T-helper 1 cell (primary cell): ENCODE results near the gene GCAT.

ENCODE experiments used
- DNase-seq, 5 donors: peaks; one replicate each; pipeline ENCODE4 v3.0.0-alpha.2; 2012 to 2020
- total RNA-seq, 4 donors: gene quantifications; one replicate each; lab custom pipeline; 2026; lab: John Stamatoyannopoulos, UW

The GCAT gene
- 0.15 to 1.2 (median 0.88) reads per million in 4 donors for total RNA-seq

DNA sequence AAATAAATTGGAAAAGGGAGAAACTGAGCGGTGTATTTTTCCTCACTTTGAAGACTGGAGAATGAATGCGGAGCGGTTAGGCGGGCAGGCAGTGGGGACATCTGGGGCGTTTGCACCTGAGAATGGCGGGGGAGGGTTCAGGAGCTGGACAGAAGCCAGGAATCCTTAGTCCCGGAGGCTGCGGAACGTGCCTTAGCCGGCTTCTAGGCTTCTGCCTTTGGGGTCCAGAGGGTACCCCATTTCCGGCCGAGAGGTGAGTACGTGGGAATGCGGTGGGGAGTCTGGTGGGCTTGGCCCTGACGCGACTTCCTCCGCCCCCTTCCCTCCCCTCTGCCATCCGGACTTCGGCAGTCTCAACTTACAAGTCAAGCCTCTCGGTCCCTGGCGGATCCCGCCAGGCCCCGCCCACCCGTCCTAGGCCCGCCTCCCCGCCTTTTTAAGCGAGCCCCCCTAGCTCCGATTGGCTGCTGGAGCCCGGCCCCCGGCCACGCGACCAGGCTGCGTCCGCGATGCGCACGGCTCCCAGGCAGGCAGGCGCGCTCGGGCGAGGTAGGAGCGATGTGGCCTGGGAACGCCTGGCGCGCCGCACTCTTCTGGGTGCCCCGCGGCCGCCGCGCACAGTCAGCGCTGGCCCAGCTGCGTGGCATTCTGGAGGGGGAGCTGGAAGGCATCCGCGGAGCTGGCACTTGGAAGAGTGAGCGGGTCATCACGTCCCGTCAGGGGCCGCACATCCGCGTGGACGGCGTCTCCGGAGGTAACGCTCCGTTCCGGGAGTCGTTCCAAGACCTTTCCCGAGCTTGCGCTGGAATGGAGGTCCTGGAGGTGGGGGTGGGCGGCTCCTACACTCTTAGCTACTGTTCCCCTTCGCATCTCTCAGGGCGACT is at the start of gene GCAT:
Gene GCAT (plus strand): TSS at position 525 of the 884 bp plus-strand sequence. CDS start 34 bp downstream, at position 559.
- DNase-seq = peak; percentile 61 to 95 (median 73)

DNA sequence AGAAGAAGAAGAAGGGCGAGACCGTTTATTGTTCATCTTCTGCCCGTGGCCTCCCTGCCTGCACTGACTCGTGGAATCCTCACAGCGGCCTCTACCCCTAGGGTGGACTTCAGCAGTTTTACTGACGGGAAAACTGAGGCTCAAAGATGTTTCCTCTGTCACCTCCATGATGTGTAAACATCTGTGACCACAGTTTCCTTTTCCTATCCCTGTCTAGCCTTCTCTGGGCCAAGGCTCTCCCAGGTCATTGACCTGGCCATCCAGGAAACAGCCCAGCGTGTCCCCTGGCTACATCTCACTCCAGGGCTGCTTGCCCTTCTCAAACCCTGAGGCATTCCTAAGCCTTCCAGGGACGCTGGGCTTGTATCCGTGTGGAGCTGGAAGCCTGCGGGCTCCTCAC is 49.0 kb upstream of the GCAT start:
- no peak for DNase-seq

DNA sequence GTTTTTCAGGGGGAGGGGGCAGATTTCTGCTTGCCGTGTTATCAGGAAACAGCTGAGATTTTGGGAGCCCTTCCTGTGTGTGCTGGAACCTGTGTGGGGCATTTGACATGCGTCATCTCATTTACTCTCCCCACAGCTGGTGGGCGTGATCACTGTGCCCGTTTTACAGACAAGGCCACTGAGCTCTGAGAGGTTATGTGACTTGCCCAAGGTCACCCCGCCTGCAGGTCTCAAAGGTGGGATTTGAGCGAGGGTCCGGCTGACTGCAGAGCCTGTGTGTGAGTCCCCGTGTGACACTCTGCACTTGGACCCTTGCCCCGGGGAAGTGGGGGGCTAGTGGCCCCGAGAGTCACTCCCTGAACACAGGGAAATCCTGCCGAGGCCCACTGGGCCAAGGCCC is 48.5 kb upstream of the GCAT start:
- no peak for DNase-seq

DNA sequence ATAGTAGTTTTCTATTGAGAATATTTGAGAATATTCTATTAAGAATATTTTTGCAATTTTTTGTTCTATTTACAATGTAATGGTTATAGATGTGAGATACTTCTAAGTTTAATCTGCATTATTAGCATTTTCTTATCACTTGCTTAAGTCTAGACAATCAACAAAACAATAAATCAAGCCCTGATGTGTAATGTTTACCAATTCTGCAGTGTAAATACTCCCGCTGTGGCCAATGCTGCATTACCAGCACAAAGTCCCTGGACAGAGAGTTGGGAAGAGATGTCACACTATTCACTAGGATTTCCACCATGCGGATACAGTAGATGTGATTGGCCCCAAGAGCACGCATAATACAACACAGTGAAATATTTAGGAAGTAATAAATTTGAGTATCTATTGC is 47.6 kb upstream of the GCAT start:
- no peak for DNase-seq

DNA sequence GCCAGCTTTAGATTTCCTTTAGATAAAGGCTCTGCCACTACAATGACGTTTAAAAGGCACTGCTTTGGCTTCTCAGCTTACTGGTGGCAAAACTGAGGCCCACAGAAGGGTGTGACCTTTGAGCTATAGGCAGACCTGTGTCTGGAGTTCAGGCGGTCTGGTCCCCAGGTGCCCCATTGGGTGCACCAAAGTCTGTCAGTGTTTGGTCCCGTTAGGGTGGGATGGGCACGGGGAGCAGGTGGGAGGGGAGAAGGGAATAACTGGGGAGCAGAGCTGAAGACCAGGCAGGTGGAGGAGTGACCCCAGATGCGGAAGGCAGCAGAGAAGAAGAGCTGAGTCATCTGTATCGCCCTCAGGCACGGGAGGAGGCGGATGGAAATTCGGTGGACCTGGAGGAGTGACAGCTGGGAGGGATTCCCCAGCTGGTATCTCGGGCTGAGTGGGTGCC is 45.3 kb upstream of the GCAT start:
- DNase-seq = no peak

DNA sequence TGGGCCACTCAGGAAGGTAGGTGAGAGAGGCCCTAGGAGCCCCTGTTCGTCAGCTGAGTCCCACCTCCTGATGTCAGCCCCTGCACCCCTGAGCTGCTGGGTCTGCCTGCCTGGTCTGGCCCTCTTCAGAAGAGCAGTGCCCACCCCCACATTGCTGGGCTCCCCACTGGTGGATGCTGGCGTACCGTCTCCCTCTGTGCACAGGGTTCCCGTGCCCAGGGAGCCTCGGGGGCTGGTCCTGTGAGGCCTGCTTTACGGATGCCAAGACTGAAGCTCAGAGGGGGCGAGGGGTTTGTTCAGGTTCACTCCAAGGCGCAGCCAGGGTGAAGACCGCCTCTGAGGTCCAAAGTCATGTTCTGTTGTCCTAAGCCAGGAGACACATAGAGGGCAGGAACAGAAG is 44.7 kb upstream of the GCAT start:
- no peak for DNase-seq

DNA sequence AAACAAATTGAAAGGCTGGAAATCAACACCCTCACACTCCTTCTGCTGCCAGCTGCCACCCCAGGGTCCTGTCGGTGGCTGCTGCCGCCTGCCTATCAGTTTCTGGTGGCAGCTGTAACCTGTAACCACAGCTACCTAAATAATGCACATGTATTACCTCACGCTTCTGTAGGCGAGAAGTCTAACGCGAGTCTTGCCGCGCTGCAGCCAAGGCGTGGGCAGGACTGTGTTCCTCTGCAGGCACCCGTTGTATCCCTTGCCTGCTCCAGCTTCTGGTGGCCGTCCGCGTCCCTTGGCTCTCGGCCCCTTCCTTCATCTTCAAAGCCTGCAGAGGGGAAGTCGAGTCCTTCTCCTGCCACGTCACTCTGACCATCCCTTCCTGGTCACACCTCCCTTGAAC is 44.1 kb upstream of the GCAT start:
- DNase-seq = no peak

DNA sequence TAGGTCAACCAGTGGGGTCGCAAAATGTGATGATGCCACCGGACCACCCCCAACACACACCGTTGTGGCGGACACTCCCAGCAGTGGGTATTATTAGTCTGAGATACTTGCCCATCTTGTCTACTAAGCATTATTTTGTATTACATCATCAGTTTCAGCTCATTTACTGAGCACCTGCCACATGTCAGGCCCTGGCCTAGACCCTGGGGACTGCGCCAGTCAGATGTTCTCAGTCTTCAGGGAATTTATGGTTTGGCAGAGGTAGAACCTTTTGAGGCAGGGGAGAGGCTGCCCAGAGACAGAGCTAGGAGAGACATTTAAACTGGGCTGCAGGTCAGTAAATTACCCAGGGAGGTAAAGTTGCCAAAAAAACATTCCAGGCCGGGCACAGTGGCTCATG is 43.1 kb upstream of the GCAT start:
- no peak for DNase-seq

DNA sequence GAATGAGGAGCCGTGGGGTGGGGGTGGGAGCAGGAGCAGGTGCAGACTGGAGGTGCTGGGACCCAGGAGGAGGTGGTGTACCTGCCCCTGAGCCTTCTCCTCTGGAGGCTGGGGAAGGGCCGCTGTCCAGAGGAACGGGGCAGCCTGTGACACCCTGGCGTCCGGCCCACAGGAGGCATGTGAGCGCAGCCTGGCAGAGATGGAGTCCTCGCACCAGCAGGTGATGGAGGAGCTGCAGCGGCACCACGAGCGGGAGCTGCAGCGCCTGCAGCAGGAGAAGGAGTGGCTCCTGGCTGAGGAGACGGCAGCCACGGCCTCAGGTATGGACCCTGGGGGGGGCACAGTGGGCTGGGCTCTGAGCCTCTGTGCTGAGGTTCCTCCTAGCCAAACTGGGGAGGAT is 42.2 kb upstream of the GCAT start:
- no peak for DNase-seq

DNA sequence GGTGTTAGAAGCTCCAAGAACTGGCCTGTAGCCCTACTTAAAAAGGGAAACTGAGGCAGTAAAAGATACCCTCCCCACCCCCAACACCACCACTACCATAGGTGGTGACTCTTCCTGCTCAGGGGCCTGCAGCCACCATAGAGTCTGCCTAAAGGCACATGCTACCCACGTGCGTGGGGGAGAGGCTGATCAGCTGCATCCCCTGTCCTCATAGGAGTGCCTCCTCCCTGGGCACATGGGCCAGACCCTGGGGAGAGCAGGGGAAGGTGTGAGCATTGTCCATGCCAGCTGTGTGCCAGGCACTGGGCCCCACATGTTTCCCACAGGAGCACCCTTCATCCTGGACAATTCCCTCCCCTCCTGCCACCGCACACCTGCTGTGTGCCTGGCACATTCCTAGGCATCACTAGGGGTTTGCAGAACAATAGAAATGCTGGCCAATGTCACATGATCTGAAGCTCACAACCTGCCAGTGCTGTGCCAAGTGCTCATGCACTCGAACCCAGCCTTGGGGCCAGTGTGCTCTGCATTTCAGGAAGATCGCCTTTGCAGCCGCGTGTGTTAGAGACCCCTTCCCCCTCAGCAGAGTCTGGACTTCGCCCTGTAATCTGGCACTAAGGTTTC is 41.7 kb upstream of the GCAT start:
- DNase-seq = no peak

DNA sequence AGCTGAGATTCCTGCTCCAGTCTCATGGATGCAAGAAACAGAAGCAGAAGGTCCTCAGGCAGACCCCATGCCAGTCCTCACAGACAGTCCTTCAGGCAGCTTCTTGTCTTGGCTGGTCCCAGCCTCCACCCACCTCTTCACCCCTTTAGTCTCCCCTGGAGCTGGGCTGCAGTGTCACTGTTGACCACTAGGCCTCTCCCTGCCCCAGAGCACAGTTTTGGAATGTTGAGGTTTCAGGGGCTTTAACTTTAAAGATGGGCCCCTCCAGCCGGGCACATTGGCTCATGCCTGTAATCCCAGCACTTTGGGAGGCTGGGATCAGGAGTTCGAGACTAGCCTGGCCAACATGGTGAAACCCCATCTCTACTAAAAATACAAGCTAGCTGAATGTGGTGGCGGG is 39.5 kb upstream of the GCAT start:
- DNase-seq = no peak

DNA sequence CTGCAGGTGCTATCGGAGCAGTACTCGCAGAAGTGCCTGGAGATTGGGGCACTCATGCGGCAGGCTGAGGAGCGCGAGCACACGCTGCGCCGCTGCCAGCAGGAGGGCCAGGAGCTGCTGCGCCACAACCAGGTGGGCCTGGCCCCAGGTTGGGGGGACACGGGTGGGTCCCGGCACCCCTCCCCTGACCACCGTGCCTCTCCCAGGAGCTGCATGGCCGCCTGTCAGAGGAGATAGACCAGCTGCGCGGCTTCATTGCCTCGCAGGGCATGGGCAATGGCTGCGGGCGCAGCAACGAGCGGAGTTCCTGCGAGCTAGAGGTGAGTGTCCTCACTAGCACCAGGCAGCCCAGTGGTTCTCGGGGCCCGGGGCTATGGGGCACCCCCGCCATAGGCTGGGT is 38.7 kb upstream of the GCAT start:
- DNase-seq = no peak

DNA sequence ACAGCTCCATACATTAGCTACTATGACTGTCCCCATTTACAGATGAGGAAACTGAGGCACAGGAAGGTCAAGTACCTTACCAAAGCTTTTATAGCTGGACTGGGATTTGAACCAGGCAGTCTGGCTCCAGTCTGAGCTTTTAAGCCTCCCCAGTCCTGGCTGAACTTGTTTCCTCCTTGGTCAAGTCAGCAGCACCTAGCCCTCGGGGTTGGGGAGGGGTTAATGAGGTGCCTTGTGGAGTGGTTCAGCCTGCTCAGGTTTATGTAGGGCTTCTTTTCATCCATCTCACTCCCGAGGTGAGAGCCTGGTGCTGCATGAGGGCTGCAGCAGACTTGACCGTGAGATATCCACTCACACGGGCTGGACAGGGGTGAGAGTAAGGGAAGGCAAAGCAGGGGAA is 36.7 kb upstream of the GCAT start:
- no peak for DNase-seq

DNA sequence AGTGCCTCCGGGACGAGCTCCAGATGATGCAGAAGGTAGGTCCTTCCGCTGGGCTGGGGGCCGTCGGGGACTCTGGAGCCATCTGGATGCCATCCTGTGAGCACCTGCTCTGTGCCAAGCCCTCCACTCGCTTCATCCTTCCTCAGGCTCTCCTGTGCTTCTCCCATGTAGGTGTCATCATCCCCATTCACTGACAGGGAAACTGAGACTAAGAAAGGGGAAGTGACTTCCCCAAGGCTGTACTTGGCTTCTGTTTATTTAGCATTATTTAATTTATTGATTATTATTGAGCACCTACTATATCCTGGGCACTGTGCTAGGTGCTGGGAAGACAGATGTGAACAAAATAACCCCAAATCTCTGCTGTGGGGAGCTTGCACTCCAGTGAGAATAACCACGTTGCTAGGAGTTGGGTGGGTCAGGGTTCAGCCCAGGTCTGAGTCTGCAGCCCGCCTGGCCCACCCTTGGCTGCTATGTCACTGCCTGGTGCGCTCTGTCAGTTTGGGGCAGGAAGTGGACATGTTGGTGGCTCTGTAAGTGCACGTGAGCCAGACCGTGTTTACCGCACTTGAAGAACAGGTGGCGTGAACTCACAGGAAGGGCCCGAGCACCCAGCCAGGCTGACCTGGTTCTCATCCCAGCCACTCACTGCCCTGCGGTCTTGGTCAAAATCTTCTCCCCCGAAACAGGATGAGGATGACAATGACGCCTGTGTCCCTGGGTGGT is 35.9 kb upstream of the GCAT start:
- DNase-seq = no peak

DNA sequence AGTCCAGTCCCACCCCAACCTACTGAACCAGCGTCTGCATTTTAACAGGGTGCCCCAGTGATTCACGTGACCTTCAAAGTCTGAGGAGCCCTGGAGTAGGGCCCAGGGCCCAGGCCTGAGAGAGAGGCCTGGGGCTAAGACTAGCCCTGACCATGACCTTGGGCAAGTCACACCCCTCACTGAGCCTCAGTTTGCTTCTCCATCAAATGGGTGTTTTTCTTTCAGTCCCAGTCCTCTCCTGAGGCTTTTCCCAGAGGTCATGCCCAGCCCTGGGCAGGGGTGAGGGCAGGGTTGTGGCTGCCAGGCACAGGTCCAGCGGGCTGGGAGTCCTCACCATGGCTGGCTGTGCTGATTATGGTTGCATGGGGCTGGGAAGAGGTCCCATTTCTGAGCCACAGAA is 33.0 kb upstream of the GCAT start:
- no peak for DNase-seq

DNA sequence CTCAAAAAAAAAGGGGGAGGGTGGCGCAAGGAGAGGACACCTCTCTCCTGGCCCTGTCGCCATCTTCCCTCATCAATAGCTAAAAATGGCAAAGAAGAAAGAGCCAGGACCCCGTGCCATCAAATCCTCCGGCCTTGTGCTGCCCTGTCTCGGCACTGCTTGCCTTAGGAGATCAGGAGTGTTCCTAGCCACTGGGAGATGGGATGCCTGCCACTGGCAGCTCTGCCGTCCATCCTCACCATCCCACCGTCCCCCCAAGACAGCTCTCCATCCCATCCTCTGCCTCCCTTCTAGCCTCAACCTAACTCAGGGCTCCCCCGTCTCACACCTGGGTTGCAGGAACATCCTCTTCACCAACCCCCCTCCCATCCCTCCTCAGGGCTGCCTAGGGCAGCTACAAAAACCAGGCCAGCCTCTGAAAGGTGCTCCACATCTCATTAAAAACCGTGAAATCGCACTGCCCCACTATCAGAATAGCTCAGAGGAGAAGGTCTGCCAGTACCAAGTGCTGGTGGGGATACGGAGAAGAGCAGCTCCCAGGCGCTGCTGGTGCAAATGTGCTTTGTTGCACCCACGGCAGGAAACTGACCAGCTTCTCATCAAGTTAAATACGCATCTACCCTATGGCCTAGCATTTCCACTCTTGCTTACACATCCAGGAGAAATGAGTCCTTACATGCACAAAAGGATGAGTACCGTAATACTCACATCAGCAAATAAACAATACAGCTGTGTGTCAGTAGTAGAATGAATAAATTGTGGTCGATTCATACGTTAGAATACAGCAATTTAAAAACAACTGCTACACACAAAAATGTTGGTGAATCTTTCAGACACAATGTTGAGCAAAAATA is 31.7 kb upstream of the GCAT start:
- no peak for DNase-seq

DNA sequence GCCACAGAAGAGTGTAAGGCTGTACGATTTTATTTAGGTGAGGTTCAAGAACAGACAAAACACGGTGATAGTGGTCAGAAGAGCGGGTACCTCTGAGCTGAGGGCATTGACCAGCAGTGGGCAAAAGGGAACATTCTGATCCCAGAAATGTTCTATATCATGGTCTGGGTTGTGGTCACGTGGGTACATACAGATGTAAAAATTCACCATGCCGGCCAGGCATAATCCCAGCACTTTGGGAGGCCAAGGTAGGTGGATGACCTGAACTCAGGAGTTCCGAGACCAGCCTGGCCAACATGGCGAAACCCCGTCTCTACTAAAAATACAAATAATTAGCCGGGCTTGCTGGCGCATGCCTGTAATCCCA is 31.1 kb upstream of the GCAT start:
- DNase-seq = no peak

DNA sequence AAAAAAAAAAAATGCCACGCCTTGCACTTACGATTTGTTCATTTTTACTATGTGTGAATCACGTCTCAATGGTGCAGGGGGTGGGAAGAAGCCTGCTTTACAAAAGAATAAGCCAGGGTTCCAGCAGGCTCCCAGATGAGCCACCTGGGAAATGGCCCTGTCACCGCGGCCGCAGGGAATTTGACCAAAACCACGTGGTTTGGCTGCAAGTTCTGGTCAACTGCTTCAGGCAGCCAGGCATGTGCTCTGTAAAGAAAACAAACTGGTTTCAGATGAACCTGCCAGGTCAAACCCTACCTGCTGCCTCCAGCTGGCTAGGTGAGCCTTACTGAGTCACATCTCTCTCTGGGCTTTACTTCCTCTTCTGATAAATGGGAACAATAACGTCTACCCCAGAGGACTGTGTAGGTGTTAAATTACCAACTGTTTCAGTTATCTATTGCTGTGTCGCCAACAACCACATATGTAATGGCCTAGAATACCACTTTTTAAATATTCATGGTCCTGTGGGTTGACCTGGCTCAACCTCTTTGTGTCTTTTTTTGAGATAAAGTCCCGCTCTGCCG is 30.5 kb upstream of the GCAT start:
- DNase-seq = no peak

DNA sequence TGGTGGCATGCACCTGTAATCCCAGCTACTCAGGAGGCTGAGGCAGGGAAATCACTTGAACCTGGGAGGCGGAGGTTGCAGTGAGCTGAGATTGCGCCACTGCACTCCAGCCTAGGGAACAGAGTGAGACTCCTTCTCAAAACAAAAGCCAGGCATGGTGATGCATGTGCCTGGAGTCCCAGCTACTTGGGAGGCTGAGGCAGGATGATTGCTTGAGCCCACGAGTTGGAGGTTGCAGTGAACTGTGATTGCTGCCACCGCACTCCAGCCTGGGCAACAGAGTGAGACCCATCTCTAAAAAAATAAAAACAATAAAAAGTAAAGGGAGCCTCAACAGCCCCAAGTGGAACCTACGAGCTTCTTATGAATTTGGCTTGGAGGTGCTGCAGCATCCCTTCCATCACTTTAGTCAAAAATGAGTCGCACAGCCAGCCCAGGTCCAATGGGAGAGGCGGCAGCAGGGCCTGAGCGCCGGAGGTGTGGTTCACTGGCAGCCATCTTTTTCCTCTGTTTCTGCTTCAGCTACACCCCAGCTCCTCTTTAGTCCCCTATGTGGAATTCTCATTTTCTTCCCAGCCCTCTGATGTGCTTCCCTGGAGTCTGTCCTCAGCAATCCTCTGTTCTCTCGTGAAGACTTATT is 29.2 kb upstream of the GCAT start:
- DNase-seq = no peak

DNA sequence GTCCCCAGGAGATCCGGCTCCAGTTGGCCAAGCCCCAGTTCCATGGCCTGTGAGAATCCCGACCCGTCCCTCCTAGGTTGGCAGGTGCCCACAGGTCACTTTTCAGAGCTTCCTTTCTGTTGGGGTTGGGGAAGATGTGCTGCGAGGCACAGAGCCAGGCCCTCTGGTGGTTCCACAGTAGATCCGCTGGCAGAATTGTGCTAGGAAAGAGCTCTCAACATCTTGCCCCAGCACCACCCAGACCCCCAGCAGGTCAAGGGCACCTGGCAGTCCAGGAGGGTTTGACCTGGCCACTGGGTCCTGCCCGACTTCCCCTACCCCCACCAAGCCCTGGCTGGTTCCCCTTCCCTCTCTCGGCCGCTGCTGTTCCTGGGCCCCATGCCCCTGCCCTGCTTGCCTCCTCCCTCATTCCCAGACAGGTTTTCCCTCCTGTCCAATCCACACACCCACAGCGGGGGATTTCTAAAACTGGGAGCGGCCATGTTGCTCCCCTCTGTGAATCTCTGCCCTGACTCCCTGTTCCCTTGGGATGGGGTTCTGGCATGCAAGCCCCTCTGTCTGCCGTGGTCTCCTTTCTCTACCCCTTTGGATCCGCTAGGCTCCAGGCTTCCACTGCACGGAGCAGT is 26.2 kb upstream of the GCAT start:
- no peak for DNase-seq
